ENCODE results near the gene SSNA1.

- TF ChIP-seq, protein P1, sequence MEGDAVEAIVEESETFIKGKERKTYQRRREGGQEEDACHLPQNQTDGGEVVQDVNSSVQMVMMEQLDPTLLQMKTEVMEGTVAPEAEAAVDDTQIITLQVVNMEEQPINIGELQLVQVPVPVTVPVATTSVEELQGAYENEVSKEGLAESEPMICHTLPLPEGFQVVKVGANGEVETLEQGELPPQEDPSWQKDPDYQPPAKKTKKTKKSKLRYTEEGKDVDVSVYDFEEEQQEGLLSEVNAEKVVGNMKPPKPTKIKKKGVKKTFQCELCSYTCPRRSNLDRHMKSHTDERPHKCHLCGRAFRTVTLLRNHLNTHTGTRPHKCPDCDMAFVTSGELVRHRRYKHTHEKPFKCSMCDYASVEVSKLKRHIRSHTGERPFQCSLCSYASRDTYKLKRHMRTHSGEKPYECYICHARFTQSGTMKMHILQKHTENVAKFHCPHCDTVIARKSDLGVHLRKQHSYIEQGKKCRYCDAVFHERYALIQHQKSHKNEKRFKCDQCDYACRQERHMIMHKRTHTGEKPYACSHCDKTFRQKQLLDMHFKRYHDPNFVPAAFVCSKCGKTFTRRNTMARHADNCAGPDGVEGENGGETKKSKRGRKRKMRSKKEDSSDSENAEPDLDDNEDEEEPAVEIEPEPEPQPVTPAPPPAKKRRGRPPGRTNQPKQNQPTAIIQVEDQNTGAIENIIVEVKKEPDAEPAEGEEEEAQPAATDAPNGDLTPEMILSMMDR (IDR thresholded peaks at IDR 0.05) = no peak
- TF ChIP-seq POLR2A (IDR thresholded peaks at IDR 0.05) = no peak
These were observed 5.9 kb downstream of the SSNA1 start for GRCh38 chr9:137194388-137194787.

Data from esophagus squamous epithelium (tissue), 4 donors.